Mucosa of rectum (tissue), 2 donors: Measurements from ENCODE around the gene WNT5B.
"Not testable (repeated sequence)": the region's sequence is repeated elsewhere in the genome, so short reads cannot be mapped to it uniquely, and the experiment has no call there.

Source experiments
- H3K27ac ChIP-seq, 2 donors: one replicate each; pipeline ENCODE4 v1.7.0; 2013; ENCODE audit warnings: inconsistent platforms in 2 of 2, low read depth in 2 of 2, low read length in 2 of 2
- H3K27me3 ChIP-seq, 2 donors: one replicate each; pipeline ENCODE4 v1.7.0; 2013; ENCODE audit warnings: low read length in 2 of 2; ENCODE audit not compliant: control insufficient read depth in 2 of 2, insufficient read depth in 2 of 2
- H3K36me3 ChIP-seq, 2 donors: one replicate each; pipeline ENCODE4 v1.7.0; 2013; ENCODE audit warnings: low read length in 2 of 2; ENCODE audit not compliant: control insufficient read depth in 2 of 2, insufficient read depth in 2 of 2
- H3K4me1 ChIP-seq, 2 donors: one replicate each; pipeline ENCODE4 v1.7.0; 2013; ENCODE audit warnings: low read length in 2 of 2, mild to moderate bottlenecking in 1 of 2; ENCODE audit not compliant: control insufficient read depth in 2 of 2, insufficient read depth in 2 of 2
- H3K4me3 ChIP-seq, 2 donors: one replicate each; pipeline ENCODE4 v1.7.0; 2013; ENCODE audit warnings: low read length in 2 of 2
- H3K9ac ChIP-seq, 2 donors: one replicate each; pipeline ENCODE4 v1.7.0; 2013; ENCODE audit warnings: low read length in 2 of 2, low read depth in 1 of 2, mild to moderate bottlenecking in 1 of 2
- H3K9me3 ChIP-seq, 2 donors: one replicate each; pipeline ENCODE4 v1.7.0; 2013; ENCODE audit warnings: low read length in 2 of 2; ENCODE audit not compliant: control insufficient read depth in 2 of 2
- donor health status: healthy.
- donor health status: Normal muscosa, but diverticular disease.

Gene WNT5B

DNA sequence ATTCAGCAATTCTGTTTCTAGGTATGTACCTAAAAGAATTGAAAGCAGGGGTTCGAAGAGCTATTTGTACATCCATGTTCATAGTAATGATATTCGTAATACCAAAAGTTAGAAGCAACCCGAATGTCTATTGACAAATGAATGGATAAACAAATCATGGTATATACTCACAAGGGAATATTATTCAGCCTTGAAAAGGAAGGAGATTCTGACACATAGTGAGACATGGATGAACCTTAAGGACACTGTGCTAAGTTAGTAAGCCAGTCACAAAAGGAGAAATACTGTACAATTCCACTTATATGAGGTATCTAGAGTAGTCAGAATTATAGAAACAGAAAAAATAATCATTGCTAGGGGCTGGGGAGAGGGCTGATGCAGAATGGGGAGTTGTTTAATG, 30.3 kb upstream of the WNT5B start:
- Histone ChIP-seq H3K9me3 (no peaks in the 10 kb centered on the region), H3K9ac (no peak overlapping the region), H3K27me3 (no peaks in the 10 kb centered on the region), H3K4me1 (peaks cover 26 to 36% of the 10 kb centered on the region in 2 donors), H3K36me3 (no peaks in the 10 kb centered on the region), H3K4me3 (no peak overlapping the region), H3K27ac (no peak overlapping the region)

DNA sequence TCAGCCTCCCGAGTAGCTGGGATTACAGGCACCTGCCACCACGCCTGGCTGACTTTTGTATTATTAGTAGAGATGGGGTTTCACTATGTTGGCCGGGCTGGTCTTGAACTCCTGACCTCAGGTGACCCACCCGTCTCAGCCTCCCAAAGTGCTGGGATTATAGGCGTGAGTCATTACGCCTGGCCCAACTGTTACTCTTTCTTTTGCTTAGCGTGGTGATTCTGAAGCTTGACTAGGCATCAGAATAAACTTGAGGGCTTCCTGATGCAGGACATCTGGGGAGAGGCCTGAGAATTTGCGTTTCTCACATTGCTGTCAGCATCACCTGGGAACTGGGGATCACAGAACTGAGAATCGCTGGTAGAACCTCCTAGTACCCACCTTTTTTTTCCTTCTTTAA, 26.3 kb upstream of the WNT5B start:
- H3K4me1 ChIP-seq: peaks cover 24 to 36% of the 10 kb centered on the region in 2 donors
- peak overlapping the region; percentile 2 to 86 for H3K27ac ChIP-seq

GRCh38 chr12:1603269-1603993, 25.6 kb upstream of the WNT5B start:
- H3K9ac ChIP-seq: no peak overlapping the region

More for the DNA sequence above, 26.3 kb upstream of the WNT5B start:
- H3K4me3 ChIP-seq, H3K9ac ChIP-seq, H3K27me3 ChIP-seq, H3K36me3 ChIP-seq, H3K9me3 ChIP-seq: not testable (repeated sequence)

DNA sequence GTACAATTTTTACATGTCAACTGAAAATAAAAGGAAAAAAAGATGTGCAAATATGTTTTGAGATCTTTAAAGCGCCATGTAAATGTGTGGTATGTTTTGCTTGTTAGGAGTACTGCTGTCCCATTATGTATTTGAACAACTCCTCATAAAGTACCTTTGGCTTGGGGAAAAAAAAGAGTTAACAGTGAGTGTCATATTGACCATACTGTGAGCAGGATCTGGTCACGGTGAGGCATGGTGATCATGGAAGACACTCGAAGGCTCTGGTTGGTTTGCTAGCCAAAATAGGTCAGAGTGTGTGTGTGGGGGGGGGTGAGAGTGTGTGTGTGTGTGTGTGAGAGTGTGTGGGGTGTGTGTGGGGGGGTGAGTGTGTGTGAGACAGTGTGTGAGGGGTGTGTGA, 24.6 kb upstream of the WNT5B start:
- Histone ChIP-seq H3K9me3 (no peaks in the 10 kb centered on the region), H3K27ac (peak overlapping the region in 1 of 2 donors; percentile 84), H3K36me3 (no peaks in the 10 kb centered on the region), H3K4me3 (no peak overlapping the region), H3K9ac (peak overlapping the region in 1 of 2 donors; percentile 20), H3K4me1 (peaks cover 24 to 40% of the 10 kb centered on the region in 2 donors), H3K27me3 (no peaks in the 10 kb centered on the region)

More at GRCh38 chr12:1603269-1603993, 25.6 kb upstream of the WNT5B start:
- Histone ChIP-seq H3K27ac (no peak overlapping the region), H3K9me3 (no peaks in the 10 kb centered on the region), H3K36me3 (no peaks in the 10 kb centered on the region), H3K4me3 (no peak overlapping the region), H3K27me3 (no peaks in the 10 kb centered on the region), H3K4me1 (peaks cover 24 to 38% of the 10 kb centered on the region in 2 donors)

DNA sequence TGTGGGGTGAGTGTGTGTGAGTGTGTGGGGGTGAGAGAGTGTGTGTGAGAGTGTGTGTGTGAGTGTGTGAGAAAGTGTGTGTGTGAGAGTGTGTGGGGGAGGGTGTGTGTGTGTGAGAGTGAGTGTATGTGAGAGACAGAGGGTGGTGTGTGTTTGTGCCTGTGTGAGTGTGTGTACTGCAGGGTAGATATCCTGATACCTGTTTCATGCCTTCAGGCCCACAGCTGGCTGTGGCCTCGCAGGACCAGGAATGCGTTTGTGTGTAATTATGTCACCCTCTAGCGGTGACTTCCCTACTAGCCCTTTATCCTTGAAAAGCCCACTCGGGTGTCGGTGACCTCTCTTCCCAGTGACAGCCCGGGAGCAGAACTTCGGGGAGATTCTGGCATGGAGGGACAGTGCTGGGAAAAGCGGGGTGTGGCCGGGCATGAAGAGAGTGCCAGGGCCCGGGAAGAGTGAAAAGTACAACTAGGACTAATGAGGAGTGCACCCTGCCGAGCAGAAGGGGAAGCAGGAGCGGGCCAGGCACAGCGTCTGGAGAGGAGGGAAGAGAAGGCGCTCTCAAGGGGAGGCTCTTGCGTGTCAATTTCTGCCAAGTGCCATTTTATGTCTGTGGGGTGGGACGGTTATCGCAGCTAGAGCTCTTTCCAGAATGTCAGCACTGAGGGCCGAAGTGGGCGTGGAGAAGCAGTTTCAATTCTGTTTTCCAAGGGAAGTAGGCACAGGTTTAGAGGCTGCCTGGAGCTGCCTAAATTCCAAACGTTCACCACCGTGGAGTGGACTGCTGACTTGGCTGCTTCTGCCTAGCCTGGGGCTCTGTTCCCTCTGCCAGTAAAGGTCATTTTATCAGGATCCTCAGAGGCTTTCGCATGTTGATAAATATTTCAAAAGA, 23.7 kb upstream of the WNT5B start:
- Histone ChIP-seq H3K4me1 (peaks cover 24 to 40% of the 10 kb centered on the region in 2 donors), H3K27ac (peak overlapping the region; percentile 84 to 95), H3K27me3 (no peaks in the 10 kb centered on the region), H3K9me3 (no peaks in the 10 kb centered on the region), H3K36me3 (no peaks in the 10 kb centered on the region), H3K9ac (peak overlapping the region; percentile 54 to 84), H3K4me3 (peak overlapping the region; percentile 73 to 82)

- Histone ChIP-seq H3K9me3 (no peaks in the 10 kb centered on the region), H3K4me3 (peak overlapping the region; percentile 73 to 82), H3K9ac (peak overlapping the region; percentile 54 to 84), H3K27me3 (no peaks in the 10 kb centered on the region), H3K4me1 (peaks cover 24 to 37% of the 10 kb centered on the region in 2 donors), H3K27ac (peak overlapping the region; percentile 84 to 95), H3K36me3 (no peaks in the 10 kb centered on the region)
These were observed 22.9 kb upstream of the WNT5B start for GRCh38 chr12:1606021-1606622.

DNA sequence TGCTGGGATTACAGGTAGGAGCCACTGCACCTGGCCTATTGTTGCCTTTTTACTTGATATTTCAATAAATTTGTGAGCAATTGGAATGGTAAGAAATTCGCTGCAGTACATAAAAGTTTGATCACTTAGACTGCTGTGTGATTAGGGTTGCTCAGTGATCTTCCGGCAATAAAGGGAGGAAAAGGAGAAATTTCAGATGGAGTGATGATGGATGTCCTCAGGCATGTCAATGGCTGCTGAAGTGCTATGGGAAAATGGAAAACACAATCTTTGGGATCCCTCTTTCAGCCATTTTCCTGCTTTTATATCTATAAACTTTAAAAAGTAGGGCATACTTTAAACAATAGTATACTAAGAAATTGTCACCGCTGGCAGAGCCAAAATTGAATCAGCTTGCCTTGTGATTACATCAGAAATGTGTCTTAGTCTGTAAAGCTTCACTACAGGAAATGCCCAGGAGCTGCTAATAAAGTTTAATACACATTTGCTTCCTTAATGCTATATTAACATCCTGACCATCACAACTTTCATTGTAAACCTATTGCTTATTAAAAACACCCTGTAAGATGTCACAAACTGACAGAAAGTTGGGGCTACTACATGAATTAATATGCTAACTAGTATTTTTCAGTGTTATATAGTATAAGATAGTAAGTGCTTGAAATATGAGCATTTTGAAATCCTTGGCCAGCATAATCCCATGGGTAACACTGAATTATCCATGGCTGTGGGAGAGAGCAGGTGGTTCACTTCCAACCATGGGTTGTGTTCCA, 20.9 kb upstream of the WNT5B start:
- H3K4me3 ChIP-seq: no peak overlapping the region
- peaks cover 15 to 23% of the 10 kb centered on the region in 2 donors for H3K4me1 ChIP-seq
- no peaks in the 10 kb centered on the region for H3K9me3 ChIP-seq
- H3K27me3 ChIP-seq: no peaks in the 10 kb centered on the region
- H3K36me3 ChIP-seq: no peaks in the 10 kb centered on the region
- H3K27ac ChIP-seq: peak overlapping the region in 1 of 2 donors; percentile 25
- no peak overlapping the region for H3K9ac ChIP-seq

GRCh38 chr12:1608713-1609119, 20.3 kb upstream of the WNT5B start:
- H3K4me1 ChIP-seq: peaks cover 15 to 23% of the 10 kb centered on the region in 2 donors
- H3K27ac ChIP-seq: peak overlapping the region in 1 of 2 donors; percentile 28

DNA sequence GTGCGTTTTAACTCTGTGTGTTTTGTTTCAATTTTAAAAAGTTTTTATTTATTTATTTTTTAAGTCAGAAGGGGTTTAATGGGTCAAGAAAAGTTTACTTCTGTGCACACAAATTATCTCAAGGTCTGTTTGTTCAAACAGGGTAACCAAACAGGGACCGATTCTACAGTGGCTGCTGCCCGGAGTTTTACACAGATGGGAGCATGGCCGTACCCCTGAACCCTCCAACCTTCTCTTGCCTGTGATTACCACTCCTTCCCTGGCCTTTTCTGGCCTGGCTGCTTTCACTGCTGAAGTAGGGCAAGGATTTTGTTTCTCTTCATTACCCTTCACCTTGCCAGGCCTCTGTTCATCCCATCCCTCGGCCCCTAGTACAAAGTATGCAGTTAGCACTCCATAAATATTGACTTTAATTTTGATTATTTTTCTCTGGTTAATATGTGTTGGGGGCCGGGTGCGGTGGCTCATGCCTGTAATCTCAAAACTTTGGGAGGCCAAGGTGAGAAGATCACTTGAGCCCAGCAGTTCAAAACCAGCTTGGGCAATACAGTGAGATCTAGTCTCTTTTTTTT, 18.9 kb upstream of the WNT5B start:
- no peak overlapping the region for H3K9ac ChIP-seq
- no peak overlapping the region for H3K4me3 ChIP-seq
- no peak overlapping the region for H3K27ac ChIP-seq
- H3K27me3 ChIP-seq: no peaks in the 10 kb centered on the region
- no peaks in the 10 kb centered on the region for H3K36me3 ChIP-seq
- peaks cover 12 to 21% of the 10 kb centered on the region in 2 donors for H3K4me1 ChIP-seq
- H3K9me3 ChIP-seq: no peaks in the 10 kb centered on the region

More at GRCh38 chr12:1608713-1609119, 20.3 kb upstream of the WNT5B start:
- Histone ChIP-seq H3K9me3 (no peaks in the 10 kb centered on the region), H3K4me3 (no peak overlapping the region), H3K36me3 (no peaks in the 10 kb centered on the region), H3K9ac (no peak overlapping the region), H3K27me3 (no peaks in the 10 kb centered on the region)
